SK-N-SH (cell line): Measurements from ENCODE around the gene CCDC144A. TPM values are rescaled to one million over a fixed set of nuclear protein-coding genes. Genes with fewer than 3 reads are reported as not detected.
"Not testable (repeated sequence)": the region's sequence is repeated elsewhere in the genome, so short reads cannot be mapped to it uniquely, and the experiment has no call there.

Source experiments
- CTCF ChIA-PET: fragments of 300-600, 350-600 bp; formaldehyde crosslinking; extraction: SDS; loops from one replicate; lab custom pipeline; 2021; lab: Yijun Ruan, JAX
- POLR2A ChIA-PET: fragments of 350-600 bp; sonication (Branson Sonifier 250); formaldehyde crosslinking; extraction: SDS; loops from one replicate; lab custom pipeline; 2020; ENCODE audit warnings: antibody characterized with exemption, inconsistent platforms; lab: Yijun Ruan, JAX
- DNase-seq: peaks from one replicate; pipeline ENCODE4 v3.0.0; 2012
- H2AFZ ChIP-seq: fragments of 200-600 bp; sonication (generic); 2 replicates; pipeline ENCODE4 v1.8.1; 2016; ENCODE audit warnings: antibody characterized with exemption, mild to moderate bottlenecking, low read depth
- H3F3A ChIP-seq: fragments of 200-600 bp; sonication (generic); replicated peaks from 2 replicates; pipeline ENCODE3; 2016; ENCODE audit warnings: antibody characterized with exemption, mild to moderate bottlenecking; ENCODE audit not compliant: insufficient read depth
- H3K27ac ChIP-seq, 2 experiments: fragments of 200-500 bp in 1 of 2; fragments of 200-600 bp in 1 of 2; sonication (Bioruptor generic) in 1 of 2; sonication (generic), shearing (Covaris generic) in 1 of 2; 2 replicates each; pipeline versions ENCODE4 v1.5.1 to v1.6.1; 2014 to 2016; ENCODE audit warnings: low read depth in 2 of 2, inconsistent platforms in 1 of 2, low read length in 1 of 2, mild to moderate bottlenecking in 1 of 2, mixed read lengths in 1 of 2
- H3K27me3 ChIP-seq: fragments of 200-600 bp; sonication (generic), shearing (Covaris generic); 2 replicates; pipeline ENCODE4 v1.6.1; 2016; ENCODE audit warnings: mixed run types; ENCODE audit not compliant: insufficient read depth
- H3K36me3 ChIP-seq, 2 experiments: fragments of 200-500 bp in 1 of 2; fragments of 200-600 bp in 1 of 2; sonication (Bioruptor generic) in 1 of 2; sonication (generic) in 1 of 2; replicated peaks in 1 of 2; 2 replicates each; pipeline versions ENCODE3 to v1.5.1; 2014 to 2016; ENCODE audit warnings: low read length in 1 of 2, mild to moderate bottlenecking in 1 of 2; ENCODE audit not compliant: insufficient read depth in 2 of 2, control insufficient read depth in 1 of 2
- H3K4me1 ChIP-seq, 2 experiments: fragments of 200-500 bp in 1 of 2; fragments of 200-600 bp in 1 of 2; sonication (Bioruptor generic) in 1 of 2; sonication (generic), shearing (Covaris generic) in 1 of 2; 2 replicates each; pipeline versions ENCODE4 v1.5.1 to v1.6.1; 2014 to 2016; ENCODE audit warnings: low read depth in 1 of 2, low read length in 1 of 2, mixed run types in 1 of 2; ENCODE audit not compliant: insufficient read depth in 2 of 2, control insufficient read depth in 1 of 2
- H3K4me2 ChIP-seq: fragments of 200-600 bp; sonication (generic), shearing (Covaris generic); 2 replicates; pipeline ENCODE4 v1.6.1; 2017; ENCODE audit warnings: mixed run types
- H3K4me3 ChIP-seq, 2 experiments: fragments of 200-500 bp in 1 of 2; fragments of 200-600 bp in 1 of 2; sonication (Bioruptor generic) in 1 of 2; sonication (generic), shearing (Covaris generic) in 1 of 2; 2 replicates each; pipeline versions ENCODE4 v1.5.1 to v1.8.1; 2014 to 2016; ENCODE audit warnings: low read depth in 2 of 2, inconsistent platforms in 1 of 2, low read length in 1 of 2, mild to moderate bottlenecking in 1 of 2, mixed read lengths in 1 of 2, moderate library complexity in 1 of 2
- H3K79me2 ChIP-seq: fragments of 200-600 bp; sonication (generic); 2 replicates; pipeline ENCODE4 v1.8.1; 2017; ENCODE audit warnings: mild to moderate bottlenecking; ENCODE audit not compliant: insufficient read depth
- H3K9ac ChIP-seq: fragments of 200-600 bp; sonication (generic); 2 replicates; pipeline ENCODE4 v1.6.1; 2017; ENCODE audit warnings: mixed run types
- H3K9me2 ChIP-seq: fragments of 200-600 bp; sonication (generic); 2 replicates; pipeline ENCODE4 v1.6.1; 2017; ENCODE audit warnings: mixed run types
- H3K9me3 ChIP-seq: fragments of 200-600 bp; sonication (generic); 2 replicates; pipeline ENCODE4 v1.6.1; 2017; ENCODE audit warnings: mixed run types, mild to moderate bottlenecking, moderate library complexity
- H4K20me1 ChIP-seq: fragments of 200-600 bp; sonication (generic); 2 replicates; pipeline ENCODE4 v1.6.1; 2017; ENCODE audit warnings: mild to moderate bottlenecking, mixed run types; ENCODE audit not compliant: insufficient read depth
- MEF2A ChIP-seq: IDR thresholded peaks from 2 replicates; pipeline ENCODE4 v1.4.0; 2012; ENCODE audit warnings: low read depth, borderline replicate concordance
- WGBS: methylation state at CpG from one replicate; pipeline ENCODE4 v1.1.6; 2017; ENCODE audit warnings: low lambda C conversion rate; 5-methylcytosine and 5-hydroxymethylcytosine counted together
- polyA plus RNA-seq, 3 experiments: library from polyadenylated mRNA; depleted of rRNA; stranded (reverse); fragments of >200 nt; gene quantifications; 2 replicates each; pipeline ENCODE4 v1.2.3, GENCODE V29; 2012
- small RNA-seq, 7 experiments: library from RNA; depleted of rRNA; stranded (forward); fragments of <200 nt; gene quantifications; one replicate each; pipeline ENCODE3, GENCODE V24; 2012
- TF ChIP-seq, protein P1 (sequence below): fragments of 150-350 bp; IDR thresholded peaks from 2 replicates; pipeline ENCODE4 v1.6.1; 2016; ENCODE audit warnings: mild to moderate bottlenecking, low read depth, low read length

The CCDC144A gene
- polyA plus RNA-seq, 1 of the 3 experiments (the other 2 are of a cell fraction) = 0.02 TPM

DNA sequence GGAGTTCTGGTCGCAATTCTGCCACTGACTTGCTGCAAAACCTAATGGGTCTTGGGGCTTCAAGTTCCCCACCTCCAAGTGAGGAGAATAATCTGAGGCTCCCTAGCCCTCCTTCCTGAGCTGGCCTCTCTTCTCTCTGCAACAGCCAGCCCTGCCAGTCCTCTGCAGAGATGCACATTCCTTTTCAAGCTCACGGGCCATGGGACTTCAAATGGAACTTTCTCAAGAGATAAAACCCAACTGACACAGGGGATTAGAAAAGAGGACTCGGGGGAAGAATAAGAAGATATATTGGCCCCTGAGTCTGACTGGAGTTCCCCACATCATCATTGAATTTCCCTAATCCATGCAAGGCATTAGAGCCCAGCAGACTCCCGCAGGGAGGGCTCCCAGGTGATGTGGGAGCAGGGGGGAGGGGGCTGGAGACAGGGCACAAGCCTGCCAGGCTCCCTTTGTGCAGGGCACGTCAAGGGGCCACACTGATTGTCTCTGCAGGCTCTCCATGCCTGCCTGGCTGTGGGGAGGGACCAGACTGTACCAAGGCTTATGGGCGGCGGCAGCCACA, 131.0 kb downstream of the CCDC144A start (continued):
- TF ChIP-seq, protein P1, sequence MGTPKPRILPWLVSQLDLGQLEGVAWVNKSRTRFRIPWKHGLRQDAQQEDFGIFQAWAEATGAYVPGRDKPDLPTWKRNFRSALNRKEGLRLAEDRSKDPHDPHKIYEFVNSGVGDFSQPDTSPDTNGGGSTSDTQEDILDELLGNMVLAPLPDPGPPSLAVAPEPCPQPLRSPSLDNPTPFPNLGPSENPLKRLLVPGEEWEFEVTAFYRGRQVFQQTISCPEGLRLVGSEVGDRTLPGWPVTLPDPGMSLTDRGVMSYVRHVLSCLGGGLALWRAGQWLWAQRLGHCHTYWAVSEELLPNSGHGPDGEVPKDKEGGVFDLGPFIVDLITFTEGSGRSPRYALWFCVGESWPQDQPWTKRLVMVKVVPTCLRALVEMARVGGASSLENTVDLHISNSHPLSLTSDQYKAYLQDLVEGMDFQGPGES = no peak
- no peak for TF ChIP-seq MEF2A

DNA sequence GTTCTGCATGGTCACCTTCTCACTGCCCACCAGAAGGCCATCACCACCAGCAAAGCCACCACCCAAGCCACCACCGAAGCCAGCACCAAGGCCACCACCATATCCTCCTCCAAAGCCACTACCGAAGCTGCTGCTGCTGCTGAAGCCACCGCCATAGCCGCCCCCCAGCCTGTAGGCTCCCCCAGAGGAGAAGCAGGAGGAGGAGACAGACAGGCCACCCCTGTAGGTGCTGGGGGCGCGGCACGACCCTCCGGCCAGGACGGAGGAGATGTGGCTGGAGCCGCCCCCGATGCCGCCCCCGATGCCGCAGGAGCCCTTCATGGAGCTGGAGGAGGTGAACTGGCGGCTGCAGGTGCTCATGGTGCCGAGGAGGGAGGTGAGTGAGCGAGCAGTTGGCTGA, 132.1 kb downstream of the CCDC144A start:
- H3K27me3 ChIP-seq = peaks cover 37% of the 10 kb centered on the region; the same call in 1 of the 2 replicates
- H3K79me2 ChIP-seq, CTCF ChIA-PET, H4K20me1 ChIP-seq, H3K4me1 ChIP-seq, H3K9me3 ChIP-seq, H3K9ac ChIP-seq, H3F3A ChIP-seq, H3K4me2 ChIP-seq, H3K27ac ChIP-seq, H3K4me3 ChIP-seq, H2AFZ ChIP-seq, DNase-seq, H3K9me2 ChIP-seq, POLR2A ChIA-PET, H3K36me3 ChIP-seq: not testable (repeated sequence)
- 39% methylated on average over 10 of the region's 17 CpGs for WGBS

DNA sequence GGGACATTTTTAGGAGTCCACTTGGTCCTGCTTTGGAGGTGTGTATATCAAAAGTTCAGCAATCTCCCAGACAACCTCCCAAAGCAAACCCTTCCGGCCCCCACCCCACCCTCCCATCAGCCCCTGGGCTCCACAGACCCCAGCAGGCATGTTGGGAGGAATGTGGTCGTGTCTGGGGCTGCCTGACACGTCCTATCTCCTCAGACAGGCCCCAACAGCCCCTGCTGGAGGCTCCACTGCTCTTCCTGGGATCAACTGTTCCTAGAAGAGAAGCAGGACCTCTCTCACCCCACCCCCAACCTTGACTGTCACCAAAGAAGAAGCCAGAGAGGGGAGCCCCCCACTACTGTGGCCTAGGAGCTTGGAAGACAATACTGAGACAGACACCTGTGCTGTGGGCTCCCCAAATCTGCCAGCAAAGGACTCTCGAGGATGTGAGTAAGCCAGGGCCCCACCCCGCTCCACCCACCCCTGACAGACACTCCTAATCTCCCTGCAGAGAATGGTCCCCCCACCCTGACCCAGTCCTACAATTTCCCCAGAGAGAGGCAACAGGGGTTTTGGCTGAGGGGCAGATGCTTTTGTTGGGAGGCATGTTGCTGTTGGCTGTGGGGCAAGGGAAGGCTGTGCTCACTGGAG, 133.8 kb downstream of the CCDC144A start:
- H3K79me2 ChIP-seq, H3K9ac ChIP-seq, POLR2A ChIA-PET, H3F3A ChIP-seq, H3K4me3 ChIP-seq, H3K9me2 ChIP-seq, DNase-seq, H3K27ac ChIP-seq, H4K20me1 ChIP-seq, H3K4me2 ChIP-seq, CTCF ChIA-PET, H2AFZ ChIP-seq, H3K9me3 ChIP-seq, H3K36me3 ChIP-seq, H3K4me1 ChIP-seq: not testable (repeated sequence)
- WGBS = 0% methylated on average over 2 of the region's 5 CpGs
- peaks cover 23% of the 10 kb centered on the region; the same call in 1 of the 2 replicates for H3K27me3 ChIP-seq

Small RNA genes lying within 50 kb of the gene (small RNA-seq; reads per million reads assigned to genes)
- gene AC022596.1 = 0 to 2.3 (median 0) reads per million in 7 experiments
- 0 reads per million in 7 experiments for gene RNU6-405P

Other genes starting within 250 kb of the CCDC144A start
- 1.2 and 1.3 TPM in 2 replicates for gene LRRC75A, start 198.0 kb upstream of the CCDC144A start, polyA plus RNA-seq (2012; rRNA removed)
- gene ZNF287, start 121.0 kb upstream of the CCDC144A start, polyA plus RNA-seq (2012; rRNA removed) = 6.1 and 6.6 TPM in 2 replicates
- gene ZNF624, start 36.4 kb upstream of the CCDC144A start, polyA plus RNA-seq (2012; rRNA removed) = 0.92 and 0.93 TPM in 2 replicates